ENCODE results near the gene RMDN2. TPM values are rescaled to one million over a fixed set of nuclear protein-coding genes. Genes with fewer than 3 reads are reported as not detected.
"Not testable (repeated sequence)": the region's sequence is repeated elsewhere in the genome, so short reads cannot be mapped to it uniquely, and the experiment has no call there.

The RMDN2 gene
- total RNA-seq, 2 experiments from 2014 or later: 2.8 to 3.2 TPM

GRCh38 chr2:37937568-37937967 lies 12.5 kb downstream of the RMDN2 start:
- not testable (repeated sequence) for H3K27ac Mint-ChIP-seq, H3K4me3 Mint-ChIP-seq, DNase-seq, H3K27me3 Mint-ChIP-seq
- Mint-ChIP-seq H3K36me3 (peaks cover 44% of the 10 kb centered on the region), H3K4me1 (peaks cover 38% of the 10 kb centered on the region), H3K9me3 (peaks cover 28% of the 10 kb centered on the region)

GRCh38 chr2:37941267-37941666 lies 16.2 kb downstream of the RMDN2 start:
- peaks cover 38% of the 10 kb centered on the region for H3K36me3 Mint-ChIP-seq
- H3K9me3 Mint-ChIP-seq: peaks cover 27% of the 10 kb centered on the region
- H3K4me3 Mint-ChIP-seq, H3K27me3 Mint-ChIP-seq, H3K27ac Mint-ChIP-seq, DNase-seq: not testable (repeated sequence)
- H3K4me1 Mint-ChIP-seq: peaks cover 16% of the 10 kb centered on the region

- H3K27me3 Mint-ChIP-seq: no peaks in the 10 kb centered on the region
- no peak overlapping the region for H3K4me3 Mint-ChIP-seq
- no peak overlapping the region for H3K27ac Mint-ChIP-seq
- H3K36me3 Mint-ChIP-seq: peaks cover 14% of the 10 kb centered on the region
- no peak for DNase-seq
- H3K4me1 Mint-ChIP-seq: peaks cover 5% of the 10 kb centered on the region
- H3K9me3 Mint-ChIP-seq: peaks cover 11% of the 10 kb centered on the region
These were observed 19.2 kb downstream of the RMDN2 start for GRCh38 chr2:37944268-37944667.

- H3K27ac Mint-ChIP-seq: no peak overlapping the region
- no peak for DNase-seq
- no peaks in the 10 kb centered on the region for H3K4me1 Mint-ChIP-seq
- no peaks in the 10 kb centered on the region for H3K27me3 Mint-ChIP-seq
- no peaks in the 10 kb centered on the region for H3K9me3 Mint-ChIP-seq
- peaks cover 2% of the 10 kb centered on the region for H3K36me3 Mint-ChIP-seq
- no peak overlapping the region for H3K4me3 Mint-ChIP-seq
These were observed 22.2 kb downstream of the RMDN2 start for GRCh38 chr2:37947306-37947705.

- not testable (repeated sequence) for DNase-seq, H3K27me3 Mint-ChIP-seq, H3K4me3 Mint-ChIP-seq, H3K27ac Mint-ChIP-seq, H3K4me1 Mint-ChIP-seq
- Mint-ChIP-seq H3K9me3 (peaks cover 37% of the 10 kb centered on the region), H3K36me3 (peaks cover 43% of the 10 kb centered on the region)
These were observed 37.1 kb downstream of the RMDN2 start for GRCh38 chr2:37962018-37962739.

- H3K4me3 Mint-ChIP-seq, H3K27ac Mint-ChIP-seq, H3K27me3 Mint-ChIP-seq, H3K4me1 Mint-ChIP-seq, DNase-seq: not testable (repeated sequence)
- peaks cover 34% of the 10 kb centered on the region for H3K9me3 Mint-ChIP-seq
- H3K36me3 Mint-ChIP-seq: peaks cover 44% of the 10 kb centered on the region
These were observed 37.6 kb downstream of the RMDN2 start for GRCh38 chr2:37962740-37963121.

- not testable (repeated sequence) for H3K4me1 Mint-ChIP-seq, H3K27me3 Mint-ChIP-seq, DNase-seq, H3K27ac Mint-ChIP-seq, H3K4me3 Mint-ChIP-seq
- peaks cover 30% of the 10 kb centered on the region for H3K9me3 Mint-ChIP-seq
- H3K36me3 Mint-ChIP-seq: peaks cover 41% of the 10 kb centered on the region
These were observed 38.8 kb downstream of the RMDN2 start for GRCh38 chr2:37963901-37964300.

GRCh38 chr2:37966326-37966725 lies 41.2 kb downstream of the RMDN2 start:
- H3K4me1 Mint-ChIP-seq: no peaks in the 10 kb centered on the region
- H3K9me3 Mint-ChIP-seq: peaks cover 22% of the 10 kb centered on the region
- no peak overlapping the region for H3K27ac Mint-ChIP-seq
- no peak overlapping the region for H3K4me3 Mint-ChIP-seq
- H3K36me3 Mint-ChIP-seq: peaks cover 28% of the 10 kb centered on the region
- no peaks in the 10 kb centered on the region for H3K27me3 Mint-ChIP-seq
- no peak for DNase-seq

GRCh38 chr2:37969731-37970130 lies 44.6 kb downstream of the RMDN2 start:
- Mint-ChIP-seq H3K4me3 (no peak overlapping the region), H3K36me3 (peaks cover 17% of the 10 kb centered on the region), H3K27me3 (no peaks in the 10 kb centered on the region), H3K27ac (no peak overlapping the region), H3K4me1 (no peaks in the 10 kb centered on the region), H3K9me3 (peaks cover 16% of the 10 kb centered on the region)
- DNase-seq: no peak

GRCh38 chr2:37971971-37972370 lies 46.9 kb downstream of the RMDN2 start:
- Mint-ChIP-seq H3K9me3 (peaks cover 4% of the 10 kb centered on the region), H3K27ac (no peak overlapping the region), H3K4me3 (no peak overlapping the region), H3K4me1 (peaks cover 3% of the 10 kb centered on the region), H3K27me3 (no peaks in the 10 kb centered on the region), H3K36me3 (peaks cover 6% of the 10 kb centered on the region)
- no peak for DNase-seq

- Mint-ChIP-seq H3K27me3 (no peaks in the 10 kb centered on the region), H3K4me3 (no peak overlapping the region), H3K27ac (no peak overlapping the region), H3K4me1 (peaks cover 3% of the 10 kb centered on the region), H3K36me3 (peaks cover 4% of the 10 kb centered on the region), H3K9me3 (no peaks in the 10 kb centered on the region)
- DNase-seq: no peak
These were observed 48.7 kb downstream of the RMDN2 start for GRCh38 chr2:37973615-37974353.

GRCh38 chr2:37975808-37976207 lies 50.7 kb downstream of the RMDN2 start:
- Mint-ChIP-seq H3K27me3 (no peaks in the 10 kb centered on the region), H3K9me3 (no peaks in the 10 kb centered on the region), H3K4me1 (peaks cover 3% of the 10 kb centered on the region), H3K36me3 (peaks cover 3% of the 10 kb centered on the region), H3K4me3 (no peak overlapping the region), H3K27ac (no peak overlapping the region)
- DNase-seq: no peak

GRCh38 chr2:37976411-37976810 lies 51.3 kb downstream of the RMDN2 start:
- H3K9me3 Mint-ChIP-seq: no peaks in the 10 kb centered on the region
- DNase-seq: no peak
- H3K27ac Mint-ChIP-seq: no peak overlapping the region
- H3K36me3 Mint-ChIP-seq: peaks cover 3% of the 10 kb centered on the region
- no peak overlapping the region for H3K4me3 Mint-ChIP-seq
- H3K27me3 Mint-ChIP-seq: no peaks in the 10 kb centered on the region
- H3K4me1 Mint-ChIP-seq: peaks cover 3% of the 10 kb centered on the region

GRCh38 chr2:37982147-37982582 lies 57.1 kb downstream of the RMDN2 start:
- DNase-seq: peak; percentile 41
- Mint-ChIP-seq H3K9me3 (no peaks in the 10 kb centered on the region), H3K4me3 (peak overlapping the region; percentile 15), H3K27me3 (no peaks in the 10 kb centered on the region), H3K27ac (no peak overlapping the region), H3K36me3 (peaks cover 3% of the 10 kb centered on the region), H3K4me1 (peaks cover 7% of the 10 kb centered on the region)

- no peaks in the 10 kb centered on the region for H3K9me3 Mint-ChIP-seq
- H3K36me3 Mint-ChIP-seq: peaks cover under 1% of the 10 kb centered on the region
- H3K4me1 Mint-ChIP-seq: peaks cover 7% of the 10 kb centered on the region
- no peak overlapping the region for H3K4me3 Mint-ChIP-seq
- DNase-seq: no peak
- H3K27ac Mint-ChIP-seq: no peak overlapping the region
- H3K27me3 Mint-ChIP-seq: no peaks in the 10 kb centered on the region
These were observed 57.8 kb downstream of the RMDN2 start for GRCh38 chr2:37982847-37983246.

GRCh38 chr2:37983719-37984118 lies 58.6 kb downstream of the RMDN2 start:
- Mint-ChIP-seq H3K27me3 (no peaks in the 10 kb centered on the region), H3K36me3 (no peaks in the 10 kb centered on the region), H3K4me1 (peaks cover 7% of the 10 kb centered on the region), H3K27ac (no peak overlapping the region), H3K4me3 (no peak overlapping the region), H3K9me3 (no peaks in the 10 kb centered on the region)
- DNase-seq: no peak

All from activated naive CD8-positive, alpha-beta T cell treated with anti-CD3 and anti-CD28 coated beads for 36 hours (primary cell).